IMR-90 (cell line): ENCODE data around the gene RTRAF. TPM values are rescaled to one million over a fixed set of nuclear protein-coding genes. Genes with fewer than 3 reads are reported as not detected.

Experiments used
- ATAC-seq: fragments of 200-7000 bp; cut with Tn5 transposase; 2 replicates; pipeline ENCODE4 v1.9.1; 2020; ENCODE audit warnings: low read depth, mild to moderate bottlenecking, moderate library complexity
- BruUV-seq: library from RNA; stranded (reverse); fragments of 400-500 nt; replicated peaks from 2 replicates; lab custom pipeline; 2021; lab: Mats Ljungman, UMichigan
- CTCF ChIA-PET: fragments of 300-600 bp; formaldehyde crosslinking; extraction: SDS; loops from one replicate; lab custom pipeline; 2021; ENCODE audit warnings: antibody characterized with exemption; lab: Yijun Ruan, JAX
- POLR2A ChIA-PET: fragments of 300-600 bp; sonication (Branson Sonifier 250); formaldehyde crosslinking; loops from one replicate; lab custom pipeline; 2022; ENCODE audit warnings: antibody characterized with exemption; ENCODE audit not compliant: unreplicated experiment; lab: Charles Lee
- DNase-seq: peaks from one replicate; pipeline ENCODE4 v3.0.0; 2013
- H2AFZ ChIP-seq: replicated peaks from 2 replicates; pipeline ENCODE3; 2013; ENCODE audit warnings: low read length, mild to moderate bottlenecking; ENCODE audit not compliant: poor library complexity
- H2AK5ac ChIP-seq: 2 replicates; pipeline ENCODE4 v1.6.1; 2013; ENCODE audit warnings: low read depth, low read length, inconsistent platforms
- H2AK9ac ChIP-seq: replicated peaks from 2 replicates; pipeline ENCODE3; 2013; ENCODE audit warnings: mild to moderate bottlenecking, low read depth, low read length, moderate library complexity; ENCODE audit not compliant: poor library complexity
- H2BK120ac ChIP-seq: 2 replicates; pipeline ENCODE4 v1.6.1; 2013; ENCODE audit warnings: low read depth, low read length, inconsistent platforms
- H2BK15ac ChIP-seq: 3 replicates; pipeline ENCODE4 v1.6.1; 2013; ENCODE audit warnings: low read depth, low read length, inconsistent platforms
- H2BK20ac ChIP-seq: 2 replicates; pipeline ENCODE4 v1.6.1; 2013; ENCODE audit warnings: low read depth, mild to moderate bottlenecking, inconsistent platforms, low read length, moderate library complexity
- H2BK5ac ChIP-seq: 2 replicates; pipeline ENCODE4 v1.6.1; 2013; ENCODE audit warnings: mild to moderate bottlenecking, low read depth, low read length, inconsistent platforms; ENCODE audit not compliant: poor library complexity, severe bottlenecking
- H3K14ac ChIP-seq: replicated peaks from 2 replicates; pipeline ENCODE4 v1.6.1; 2013; ENCODE audit warnings: low read depth, low read length, inconsistent platforms
- H3K18ac ChIP-seq: 2 replicates; pipeline ENCODE4 v1.6.1; 2013; ENCODE audit warnings: low read depth, low read length, control low read depth
- H3K23ac ChIP-seq: 2 replicates; pipeline ENCODE4 v1.6.1; 2013; ENCODE audit warnings: low read depth, low read length, inconsistent platforms
- H3K27ac ChIP-seq: 2 replicates; pipeline ENCODE4 v1.5.1; 2013; ENCODE audit warnings: mild to moderate bottlenecking, control low read depth, low read length; ENCODE audit not compliant: insufficient read depth
- H3K27me3 ChIP-seq: 2 replicates; pipeline ENCODE4 v1.6.1; 2013; ENCODE audit warnings: low read length; ENCODE audit not compliant: control insufficient read depth, insufficient read depth
- H3K36me3 ChIP-seq: 2 replicates; pipeline ENCODE4 v1.6.1; 2013; ENCODE audit warnings: low read length, mixed read lengths; ENCODE audit not compliant: control insufficient read depth, insufficient read depth
- H3K4ac ChIP-seq: 2 replicates; pipeline ENCODE4 v1.6.1; 2013; ENCODE audit warnings: low read depth, low read length, inconsistent platforms
- H3K4me1 ChIP-seq: 2 replicates; pipeline ENCODE4 v1.6.1; 2013; ENCODE audit warnings: low read length, mixed read lengths; ENCODE audit not compliant: control insufficient read depth, insufficient read depth
- H3K4me2 ChIP-seq: 2 replicates; pipeline ENCODE4 v1.6.1; 2013; ENCODE audit warnings: low read depth, mild to moderate bottlenecking, control low read depth, low read length, moderate library complexity
- H3K4me3 ChIP-seq: 2 replicates; pipeline ENCODE4 v1.5.1; 2013; ENCODE audit warnings: low read depth, mild to moderate bottlenecking, control low read depth, low read length, moderate library complexity; ENCODE audit not compliant: insufficient read depth
- H3K56ac ChIP-seq: 2 replicates; pipeline ENCODE4 v1.6.1; 2013; ENCODE audit warnings: low read length, inconsistent platforms; ENCODE audit not compliant: insufficient read depth; ENCODE audit errors: extremely low read depth
- H3K79me1 ChIP-seq, 2 experiments: 2 replicates each; pipeline ENCODE4 v1.6.1; 2013; ENCODE audit warnings: low read length in 2 of 2, inconsistent platforms in 1 of 2, low read depth in 1 of 2
- H3K9ac ChIP-seq: 2 replicates; pipeline ENCODE4 v1.6.1; 2013; ENCODE audit warnings: low read depth, low read length, control low read depth
- H3K9me1 ChIP-seq: 2 replicates; pipeline ENCODE4 v1.6.1; 2013; ENCODE audit warnings: low read length, inconsistent platforms; ENCODE audit not compliant: insufficient read depth
- H3K9me3 ChIP-seq: 2 replicates; pipeline ENCODE4 v1.6.1; 2013; ENCODE audit warnings: low read length; ENCODE audit not compliant: control insufficient read depth, insufficient read depth
- H4K20me1 ChIP-seq: 2 replicates; pipeline ENCODE4 v1.6.1; 2013; ENCODE audit warnings: low read length, inconsistent platforms; ENCODE audit not compliant: insufficient read depth
- H4K5ac ChIP-seq: 2 replicates; pipeline ENCODE4 v1.6.1; 2013; ENCODE audit warnings: mild to moderate bottlenecking, low read depth, low read length, control low read depth
- H4K8ac ChIP-seq, 2 experiments: 2 replicates each; pipeline ENCODE4 v1.6.1; 2013; ENCODE audit warnings: low read depth in 2 of 2, low read length in 2 of 2, control low read depth in 1 of 2, inconsistent platforms in 1 of 2
- H4K91ac ChIP-seq: 2 replicates; pipeline ENCODE4 v1.6.1; 2013; ENCODE audit warnings: low read depth, low read length, inconsistent platforms; ENCODE audit not compliant: insufficient read depth
- BHLHE40 ChIP-seq: fragments of 150-350 bp; IDR thresholded peaks from 2 replicates; pipeline ENCODE4 v1.6.1; 2016; ENCODE audit warnings: mild to moderate bottlenecking, low read depth, low read length
- CEBPB ChIP-seq: IDR thresholded peaks from 2 replicates; pipeline ENCODE4 v1.6.1; 2012; ENCODE audit warnings: low read depth, low read length, improper control_type of control experiment
- FOS ChIP-seq: fragments of 150-350 bp; IDR thresholded peaks from 2 replicates; pipeline ENCODE4 v1.6.1; 2016; ENCODE audit warnings: low read depth, low read length
- USF2 ChIP-seq: fragments of 150-350 bp; IDR thresholded peaks from 2 replicates; pipeline ENCODE4 v1.6.1; 2017; ENCODE audit warnings: mild to moderate bottlenecking, antibody characterized with exemption, low read length, low read depth
- WGBS, 2 experiments: methylation state at CpG; one replicate each; pipeline versions ENCODE4 v1.1.5 to v1.1.7; 2013; ENCODE audit warnings: missing lambda C conversion rate in 2 of 2; ENCODE audit not compliant: insufficient read length in 1 of 2; ENCODE audit errors: extremely low coverage in 2 of 2; 5-methylcytosine and 5-hydroxymethylcytosine counted together
- dilution Hi-C: fragments of 300-500 bp; cut with HindIII; formaldehyde crosslinking; loops from one replicate; pipeline ENCODE4 v1.14.3; 2018; ENCODE audit warnings: low sequenced_read_pairs; ENCODE audit not compliant: unreplicated experiment
- in situ Hi-C: fragments of 300-500 bp; cut with MboI; formaldehyde crosslinking; loops from 3 replicates; pipeline ENCODE4 v1.14.3; 2019; ENCODE audit warnings: low sequenced_read_pairs, inconsistent platforms, mixed read lengths
- intact Hi-C: fragments of 100-400 bp; cut with micrococcal nuclease; formaldehyde crosslinking; loops from 2 replicates; pipeline ENCODE4 v1.10.0; 2022
- polyA plus RNA-seq, 3 experiments: library from polyadenylated mRNA; depleted of rRNA; stranded (reverse); fragments of >200 nt; gene quantifications; 2 replicates each; pipeline ENCODE4 v1.2.3, GENCODE V29; 2012; ENCODE audit warnings: low replicate concordance in 1 of 3
- total RNA-seq: library from RNA; depleted of rRNA; stranded (reverse); fragments of >200 nt; gene quantifications from 2 replicates; pipeline ENCODE4 v1.2.3, GENCODE V29; 2012

The RTRAF gene
- total and polyA plus RNA-seq, 2 of the 4 experiments (the other 2 are of a cell fraction), result 53.2 to 102 TPM

- Histone ChIP-seq H2BK5ac (peak overlapping the region; percentile 23), H4K5ac (no peak overlapping the region), H2AFZ (no peak overlapping the region), H2AK5ac (no peak overlapping the region; the same call in 1 of the 2 replicates), H2BK20ac (no peak overlapping the region), H3K18ac (no peak overlapping the region), H4K91ac (no peak overlapping the region), H3K9me3 (no peaks in the 10 kb centered on the region), H2BK120ac (no peak overlapping the region), H3K56ac (no peak overlapping the region), H3K27me3 (no peaks in the 10 kb centered on the region), H3K14ac (no peak overlapping the region), H3K4me2 (no peak overlapping the region), H2BK15ac (no peak overlapping the region), H4K8ac (peak overlapping the region in 1 of 2 experiments; percentile 3; a peak in 1 of 4 replicates), H4K20me1 (peaks cover 6% of the 10 kb centered on the region; the same call in 1 of the 2 replicates), H3K79me1 (peaks cover 62 to 72% of the 10 kb centered on the region in 2 experiments), H3K36me3 (peaks cover 58% of the 10 kb centered on the region), H3K23ac (peak overlapping the region; percentile 40; the same call in 1 of the 2 replicates), H3K27ac (no peak overlapping the region), H2AK9ac (no peak overlapping the region), H3K9me1 (peaks cover 42% of the 10 kb centered on the region), H3K4ac (no peak overlapping the region), H3K9ac (no peak overlapping the region), H3K4me3 (no peak overlapping the region), H3K4me1 (peaks cover 26% of the 10 kb centered on the region)
- BruUV-seq, result no TSS peak
- ChIA-PET POLR2A (no interaction called here), CTCF (interaction anchor here (0.7 kb wide), 1 partner anchor 115 kb away, joined by 3 read pairs; no protein-coding TSS in a partner anchor)
- no peak for DNase-seq
- dilution Hi-C loops, result no loop called here
- TF ChIP-seq BHLHE40 (no peak), FOS (no peak), USF2 (no peak), CEBPB (no peak)
- ATAC-seq, result no peak
- WGBS, 2 experiments, result no CpG with 5 or more reads among the region's 7 CpGs
- intact Hi-C loops, result no loop called here
- in situ Hi-C loops, result loop anchor here (25.0 kb wide), 1 partner anchor 691 kb away; the partner anchor contains the start of gene PSMC6
These were observed 31.7 kb downstream of the RTRAF start for GRCh38 chr14:52020866-52021717.
